Effector CD8-positive, alpha-beta T cell (primary cell): ENCODE results near the gene MAML1.
"Not testable (repeated sequence)": the region's sequence is repeated elsewhere in the genome, so short reads cannot be mapped to it uniquely, and the experiment has no call there.

Source experiments
- DNase-seq: peaks from one replicate; lab custom pipeline; 2025; lab: John Stamatoyannopoulos, UW
- total RNA-seq, 4 experiments: gene quantifications; one replicate each; lab custom pipeline; 2026; lab: John Stamatoyannopoulos, UW

MAML1 gene
- total RNA-seq, result 71.4 to 107 (median 99.0) reads per million in 4 experiments

- DNase-seq, result peak; percentile 99
Observed at GRCh38 chr5:179732412-179732917, at the start of gene MAML1. Gene MAML1 (plus strand): TSS chr5:179732822. CDS start chr5:179733113, 291 bp downstream.

GRCh38 chr5:179689212-179689611 is 43.4 kb upstream of the MAML1 start:
- DNase-seq, result not testable (repeated sequence)

- DNase-seq, result no peak
Observed at GRCh38 chr5:179694561-179694960, 38.1 kb upstream of the MAML1 start.

- no peak for DNase-seq
Observed at GRCh38 chr5:179696603-179697002, 36.0 kb upstream of the MAML1 start.

GRCh38 chr5:179697108-179697507 is 35.5 kb upstream of the MAML1 start:
- DNase-seq, result no peak

- DNase-seq, result not testable (repeated sequence)
Observed at GRCh38 chr5:179697543-179697942, 35.1 kb upstream of the MAML1 start.

- peak; percentile 97 for DNase-seq
Observed at GRCh38 chr5:179697993-179698934, 34.4 kb upstream of the MAML1 start.

- DNase-seq, result no peak
Observed at GRCh38 chr5:179698935-179699615, 33.5 kb upstream of the MAML1 start, which contains the start of gene CANX. Gene CANX (plus strand): TSS chr5:179698967. CDS start chr5:179705682, 6,715 bp downstream.

- no peak for DNase-seq
Observed at GRCh38 chr5:179699616-179700237, 32.9 kb upstream of the MAML1 start.

GRCh38 chr5:179700401-179700918 is 32.2 kb upstream of the MAML1 start:
- DNase-seq, result no peak

GRCh38 chr5:179716286-179716685 is 16.3 kb upstream of the MAML1 start:
- DNase-seq, result no peak

- no peak for DNase-seq
Observed at GRCh38 chr5:179720222-179720621, 12.4 kb upstream of the MAML1 start.

- no peak for DNase-seq
Observed at GRCh38 chr5:179724163-179724562, 8.5 kb upstream of the MAML1 start.

GRCh38 chr5:179727106-179727505 is 5.5 kb upstream of the MAML1 start:
- no peak for DNase-seq

- DNase-seq, result no peak
Observed at GRCh38 chr5:179729303-179729702, 3.3 kb upstream of the MAML1 start.

GRCh38 chr5:179729727-179730126 is 2.9 kb upstream of the MAML1 start:
- no peak for DNase-seq

GRCh38 chr5:179730356-179730755 is 2.3 kb upstream of the MAML1 start:
- no peak for DNase-seq

GRCh38 chr5:179730852-179731251 is 1.8 kb upstream of the MAML1 start:
- no peak for DNase-seq

GRCh38 chr5:179731791-179732411 is 721 bp upstream of the MAML1 start:
- DNase-seq, result no peak

- DNase-seq, result peak; percentile 29
Observed at GRCh38 chr5:179732918-179733771, 523 bp downstream of the MAML1 start.
